Measurements from ENCODE around the gene DSE.

DNA sequence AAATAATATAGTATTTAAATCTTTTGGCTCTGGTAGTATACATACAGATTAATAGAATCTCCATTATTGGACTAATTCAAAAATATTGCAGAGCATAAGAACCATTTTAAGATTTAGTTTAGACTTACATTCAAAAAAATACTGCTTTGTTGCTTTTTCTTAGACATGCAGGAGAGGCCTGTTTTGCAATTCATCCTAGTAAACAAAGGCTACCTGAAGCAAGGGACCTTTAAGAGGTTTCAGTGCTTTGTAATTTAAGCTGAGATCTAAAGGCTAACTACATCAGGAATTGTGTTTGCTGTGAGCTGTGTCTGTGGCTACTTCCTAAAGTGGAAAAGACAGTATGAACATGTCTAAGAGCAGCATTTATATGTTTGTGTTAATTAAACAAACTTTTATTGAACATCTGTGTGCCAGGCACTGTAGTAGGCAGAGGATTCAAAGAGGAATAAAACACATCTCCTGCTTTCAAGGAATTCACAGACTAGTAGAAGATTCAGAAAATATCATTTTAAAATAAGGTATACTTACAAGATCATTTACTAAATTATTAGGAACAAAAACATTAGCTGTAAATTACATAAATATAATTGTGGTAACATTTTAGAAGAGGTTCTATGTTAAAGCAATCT, 61.3 kb downstream of the DSE start:
- TF ChIP-seq EP300 (IDR thresholded peaks at IDR 0.05) (no peak), POLR2A (IDR thresholded peaks at IDR 0.05; ENCODE audit: low read depth) (no peak), POLR2AphosphoS5 (IDR thresholded peaks at IDR 0.05) (no peak)
- TF ChIP-seq, protein P1, sequence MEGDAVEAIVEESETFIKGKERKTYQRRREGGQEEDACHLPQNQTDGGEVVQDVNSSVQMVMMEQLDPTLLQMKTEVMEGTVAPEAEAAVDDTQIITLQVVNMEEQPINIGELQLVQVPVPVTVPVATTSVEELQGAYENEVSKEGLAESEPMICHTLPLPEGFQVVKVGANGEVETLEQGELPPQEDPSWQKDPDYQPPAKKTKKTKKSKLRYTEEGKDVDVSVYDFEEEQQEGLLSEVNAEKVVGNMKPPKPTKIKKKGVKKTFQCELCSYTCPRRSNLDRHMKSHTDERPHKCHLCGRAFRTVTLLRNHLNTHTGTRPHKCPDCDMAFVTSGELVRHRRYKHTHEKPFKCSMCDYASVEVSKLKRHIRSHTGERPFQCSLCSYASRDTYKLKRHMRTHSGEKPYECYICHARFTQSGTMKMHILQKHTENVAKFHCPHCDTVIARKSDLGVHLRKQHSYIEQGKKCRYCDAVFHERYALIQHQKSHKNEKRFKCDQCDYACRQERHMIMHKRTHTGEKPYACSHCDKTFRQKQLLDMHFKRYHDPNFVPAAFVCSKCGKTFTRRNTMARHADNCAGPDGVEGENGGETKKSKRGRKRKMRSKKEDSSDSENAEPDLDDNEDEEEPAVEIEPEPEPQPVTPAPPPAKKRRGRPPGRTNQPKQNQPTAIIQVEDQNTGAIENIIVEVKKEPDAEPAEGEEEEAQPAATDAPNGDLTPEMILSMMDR (IDR thresholded peaks at IDR 0.05) = no peak
